ENCODE results near the gene CARMIL3. TPM values are rescaled to one million over a fixed set of nuclear protein-coding genes. Genes with fewer than 3 reads are reported as not detected.

The CARMIL3 gene
- total RNA-seq, 1 experiment from 2014 or later, result 0.71 TPM

DNA sequence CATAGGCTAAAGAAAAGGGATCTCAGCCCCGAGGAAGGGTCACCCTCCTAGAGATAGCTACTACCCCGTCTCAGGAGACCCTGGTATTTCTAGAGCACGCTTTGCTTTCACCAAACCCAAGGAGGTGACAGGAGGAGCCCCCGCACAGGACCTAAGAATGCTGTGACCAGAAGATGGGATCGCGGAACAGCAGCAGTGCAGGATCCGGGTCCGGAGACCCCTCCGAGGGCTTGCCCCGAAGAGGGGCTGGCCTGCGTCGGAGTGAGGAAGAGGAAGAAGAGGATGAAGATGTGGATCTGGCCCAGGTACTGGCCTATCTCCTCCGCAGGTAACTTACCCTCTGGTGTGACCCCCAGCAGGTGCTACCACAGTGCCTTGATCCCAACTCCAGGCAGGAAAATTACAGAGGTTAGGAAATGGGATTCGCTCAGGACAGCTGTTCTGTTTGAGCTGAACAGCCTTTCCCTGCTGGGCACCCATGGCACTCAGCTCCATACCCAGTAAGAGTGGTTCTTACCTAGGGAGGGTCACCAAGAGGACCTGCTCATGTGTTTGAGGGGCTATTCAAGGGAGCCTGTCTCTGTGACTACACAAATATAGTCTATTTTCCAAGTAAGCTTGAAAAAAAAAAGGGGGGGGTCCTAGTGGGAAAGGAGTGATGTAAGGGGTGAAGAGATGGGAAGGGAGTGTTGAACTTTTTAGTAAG is 63.8 kb downstream of the CARMIL3 start:
- intact Hi-C loops (cut with micrococcal nuclease), result loop anchor here (2.0 kb wide), 1 partner anchor 45 kb away; the partner anchor contains the start of gene IRF9
- RAD21 ChIA-PET (ENCODE audit: low non-redundant PET in 1 of 2, low total read pairs in 2 of 2, uncharacterized antibody in 2 of 2, unreplicated experiment in 2 of 2), result interaction anchor here (0.5 to 1.6 kb wide), 4 partner anchors 22 to 450 kb away, joined by 3 to 10 read pairs (median 4); partner anchors contain the start of gene EMC9 (in 1 of the 2)
- no peaks in the 10 kb centered on the region for H4K20me1 ChIP-seq (ENCODE audit: insufficient read depth)
- peaks cover 10 to 14% of the 10 kb centered on the region in 2 experiments for H3K36me3 ChIP-seq (ENCODE audit: control insufficient read depth in 1 of 2, insufficient read depth in 2 of 2, low read length in 2 of 2)
- peak overlapping the region; percentile 97 for H3K27ac ChIP-seq (ENCODE audit: low read depth, low read length)
- H3K4me3 ChIP-seq (replicated peaks in 1 of 2; ENCODE audit: low read depth in 1 of 2, low read length in 2 of 2), result peak overlapping the region; percentile 86 to 92
- peaks cover 6 to 16% of the 10 kb centered on the region in 2 experiments; a peak in 3 of 4 replicates for H3K4me1 ChIP-seq (ENCODE audit: control insufficient read depth in 1 of 2, insufficient read depth in 2 of 2, low read length in 2 of 2)
- TF ChIP-seq JUND (IDR thresholded peaks at IDR 0.05), result no peak
- TF ChIP-seq, protein P1, sequence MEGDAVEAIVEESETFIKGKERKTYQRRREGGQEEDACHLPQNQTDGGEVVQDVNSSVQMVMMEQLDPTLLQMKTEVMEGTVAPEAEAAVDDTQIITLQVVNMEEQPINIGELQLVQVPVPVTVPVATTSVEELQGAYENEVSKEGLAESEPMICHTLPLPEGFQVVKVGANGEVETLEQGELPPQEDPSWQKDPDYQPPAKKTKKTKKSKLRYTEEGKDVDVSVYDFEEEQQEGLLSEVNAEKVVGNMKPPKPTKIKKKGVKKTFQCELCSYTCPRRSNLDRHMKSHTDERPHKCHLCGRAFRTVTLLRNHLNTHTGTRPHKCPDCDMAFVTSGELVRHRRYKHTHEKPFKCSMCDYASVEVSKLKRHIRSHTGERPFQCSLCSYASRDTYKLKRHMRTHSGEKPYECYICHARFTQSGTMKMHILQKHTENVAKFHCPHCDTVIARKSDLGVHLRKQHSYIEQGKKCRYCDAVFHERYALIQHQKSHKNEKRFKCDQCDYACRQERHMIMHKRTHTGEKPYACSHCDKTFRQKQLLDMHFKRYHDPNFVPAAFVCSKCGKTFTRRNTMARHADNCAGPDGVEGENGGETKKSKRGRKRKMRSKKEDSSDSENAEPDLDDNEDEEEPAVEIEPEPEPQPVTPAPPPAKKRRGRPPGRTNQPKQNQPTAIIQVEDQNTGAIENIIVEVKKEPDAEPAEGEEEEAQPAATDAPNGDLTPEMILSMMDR (IDR thresholded peaks at IDR 0.05 in 2 of 3, conservative IDR thresholded peaks at IDR 0.05 in 1 of 3; ENCODE audit: borderline replicate concordance in 1 of 3, insufficient read depth in 1 of 3, low read depth in 2 of 3, low read length in 2 of 3), result no peak
- TF ChIP-seq POLR2AphosphoS5 (IDR thresholded peaks at IDR 0.05; ENCODE audit: low read depth, low read length), result no peak
- TF ChIP-seq ELF1 (IDR thresholded peaks at IDR 0.05; ENCODE audit: borderline replicate concordance, low read depth), result no peak
- TF ChIP-seq, protein P2, sequence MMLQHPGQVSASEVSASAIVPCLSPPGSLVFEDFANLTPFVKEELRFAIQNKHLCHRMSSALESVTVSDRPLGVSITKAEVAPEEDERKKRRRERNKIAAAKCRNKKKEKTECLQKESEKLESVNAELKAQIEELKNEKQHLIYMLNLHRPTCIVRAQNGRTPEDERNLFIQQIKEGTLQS (IDR thresholded peaks at IDR 0.05), result no peak
- TF ChIP-seq TCF7L2 (IDR thresholded peaks at IDR 0.05; ENCODE audit: borderline replicate concordance, extremely low read depth, insufficient read depth, insufficient read length), result no peak
- H3K27me3 ChIP-seq (ENCODE audit: insufficient read depth, low read length), result no peaks in the 10 kb centered on the region
- H3K4me2 ChIP-seq (ENCODE audit: low read length), result peak overlapping the region; percentile 95
- BruUV-seq (replicated peaks), result TSS peak; percentile 67
- H3K9me3 ChIP-seq (ENCODE audit: control insufficient read depth in 1 of 2, insufficient read depth in 1 of 2, low read depth in 1 of 2, low read length in 2 of 2), result no peaks in the 10 kb centered on the region
- POLR2A ChIA-PET, result interaction anchor here (0.9 to 2.6 kb wide), 12 partner anchors 9 to 127 kb away, joined by 3 to 49 read pairs (median 8); partner anchors contain the start of genes EMC9, FITM1, IPO4 and IRF9
- H2AFZ ChIP-seq (ENCODE audit: low read depth, low read length, poor library complexity, severe bottlenecking), result peak overlapping the region; percentile 23
- no peaks in the 10 kb centered on the region for H3K9me2 ChIP-seq (ENCODE audit: insufficient read depth)
- H3K9ac ChIP-seq (ENCODE audit: low read length), result peak overlapping the region; percentile 84
- ATAC-seq, result no peak
- CTCF ChIA-PET, result interaction anchor here (1.2 to 2.7 kb wide), 6 partner anchors 18 to 182 kb away, joined by 3 to 11 read pairs (median 8); partner anchors contain the start of gene EMC9
- H3K79me2 ChIP-seq (ENCODE audit: insufficient read depth, low read length), result peaks cover 14% of the 10 kb centered on the region; the same call in 1 of the 2 replicates
- no peak for DNase-seq (ENCODE audit: low read depth, low spot score)

Measured in HCT116 (cell line).